GM12874 (cell line): ENCODE measurements around the gene PVRIG.

Experiments
- CTCF ChIP-seq: IDR thresholded peaks from 2 replicates; pipeline ENCODE4 v1.5.1; 2011; ENCODE audit warnings: low read depth, mild to moderate bottlenecking, control low read depth, low read length, moderate library complexity; ENCODE audit not compliant: insufficient read depth

PVRIG gene

DNA sequence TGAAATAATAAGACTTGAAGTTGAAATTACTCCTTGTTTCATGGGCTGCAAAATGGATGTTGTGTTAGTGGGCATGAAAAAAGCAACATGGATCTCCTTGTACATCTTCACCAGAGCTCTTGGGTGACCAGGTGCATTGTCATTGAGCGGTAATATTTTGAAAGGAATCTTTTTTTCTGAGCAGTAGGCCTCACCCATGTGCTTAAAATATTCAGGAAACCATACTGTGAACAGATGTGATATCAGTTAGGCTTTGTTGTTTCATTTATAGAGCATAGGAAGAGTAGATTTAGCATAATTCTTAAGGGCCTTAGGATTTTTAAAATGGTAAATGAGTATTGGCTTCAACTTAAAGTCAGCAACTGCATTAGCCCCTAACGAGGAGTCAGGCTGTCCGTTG is 26.8 kb upstream of the PVRIG start:
- no peak for TF ChIP-seq CTCF

DNA sequence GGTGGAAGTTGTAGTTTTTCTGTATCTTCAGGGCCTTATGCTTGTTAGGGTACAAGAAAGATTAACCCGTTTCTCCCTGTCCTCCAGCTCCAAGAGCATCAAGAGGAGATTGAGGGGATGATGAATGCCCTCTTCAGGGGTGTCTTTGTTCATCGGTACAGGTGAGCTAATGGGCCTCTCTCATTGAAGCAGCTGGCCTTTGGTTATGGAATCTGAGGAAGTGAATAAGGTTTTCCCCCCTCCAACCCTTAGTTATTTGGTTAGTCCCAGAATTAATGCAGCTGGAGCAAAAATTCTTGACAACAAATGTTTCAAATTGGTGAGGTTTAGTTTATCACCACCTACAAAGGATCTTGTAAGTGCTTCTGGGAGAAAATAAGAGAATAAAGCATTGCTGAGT is 24.5 kb upstream of the PVRIG start:
- TF ChIP-seq CTCF = no peak

DNA sequence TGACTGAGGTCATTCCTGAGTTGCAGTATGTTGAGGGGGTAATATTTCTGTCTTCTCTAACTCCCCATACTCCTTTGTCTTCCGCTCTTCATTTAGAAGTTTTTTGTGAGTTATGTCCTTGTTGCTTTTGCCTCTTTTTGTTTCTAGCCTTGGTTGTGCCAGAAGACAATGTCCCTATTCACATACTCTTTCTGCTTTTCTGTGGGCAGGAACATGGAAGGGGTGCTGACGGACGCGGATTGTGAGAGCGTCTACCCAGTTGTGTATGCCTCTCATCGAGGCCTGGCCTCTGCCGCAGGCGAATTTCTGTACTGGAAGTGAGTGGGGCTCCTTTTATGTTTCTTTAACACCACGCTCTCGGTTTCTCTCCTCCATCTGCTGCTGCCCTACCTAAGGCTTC is 21.5 kb upstream of the PVRIG start:
- no peak for TF ChIP-seq CTCF

GRCh38 chr7:100200693-100201092 is 19.1 kb upstream of the PVRIG start:
- TF ChIP-seq CTCF = no peak

- no peak for TF ChIP-seq CTCF
These were observed 15.3 kb upstream of the PVRIG start for GRCh38 chr7:100204454-100204853.

- TF ChIP-seq CTCF = peak; percentile 16; the same call in 1 of the 2 replicates
These were observed 10.8 kb upstream of the PVRIG start for GRCh38 chr7:100208911-100209408.

GRCh38 chr7:100209493-100209892 is 10.3 kb upstream of the PVRIG start:
- no peak for TF ChIP-seq CTCF

- TF ChIP-seq CTCF = no peak
These were observed 8.9 kb upstream of the PVRIG start for GRCh38 chr7:100210805-100211204.
